Upper lobe of left lung (tissue), 6 donors: ENCODE measurements around the gene MRPS21. TPM values are rescaled to one million over a fixed set of nuclear protein-coding genes. Genes with fewer than 3 reads are reported as not detected.
A peak's percentile ranks its signal among the peaks of the same experiment; 100 is the strongest.

ENCODE experiments used
- ATAC-seq, 2 donors: fragments of 200-7000 bp; cut with Tn5 transposase; one replicate each; pipeline ENCODE4 v1.9.1; 2022; ENCODE audit warnings: mild to moderate bottlenecking in 2 of 2, moderate library complexity in 2 of 2; ENCODE audit not compliant: low FRiP score in 2 of 2
- DNase-seq, 2 donors: peaks; one replicate each; pipeline ENCODE4 v3.0.0-alpha.2; 2019 to 2020
- H3K27ac ChIP-seq, 4 donors: fragments of 200-600 bp; sonication (generic); one replicate each; pipeline ENCODE4 v1.5.1; 2016 to 2019
- H3K27me3 ChIP-seq, 4 donors: fragments of 200-600 bp; sonication (generic); one replicate each; pipeline ENCODE4 v1.5.1; 2017 to 2019
- H3K36me3 ChIP-seq, 4 donors: fragments of 200-600 bp; sonication (generic); one replicate each; pipeline ENCODE4 v1.5.1; 2016 to 2019
- H3K4me1 ChIP-seq, 4 donors: fragments of 200-600 bp; sonication (generic); one replicate each; pipeline ENCODE4 v1.5.1; 2018 to 2019
- H3K4me3 ChIP-seq, 4 donors: fragments of 200-600 bp; sonication (generic); one replicate each; pipeline ENCODE4 v1.5.1; 2017 to 2019; ENCODE audit warnings: mild to moderate bottlenecking in 2 of 4, moderate library complexity in 1 of 4
- H3K9me3 ChIP-seq, 4 donors: fragments of 200-600 bp; sonication (generic); one replicate each; pipeline ENCODE4 v1.5.1; 2018 to 2019
- CTCF ChIP-seq, 6 experiments: fragments of 450-650 bp in 4 of 6; fragments of 200-600 bp in 2 of 6; sonication (generic) in 2 of 6; IDR thresholded peaks; one replicate each; pipeline ENCODE4 v1.5.1; 2016 to 2019; ENCODE audit warnings: antibody characterized with exemption in 6 of 6
- EP300 ChIP-seq, 4 donors: sonication (generic); formaldehyde crosslinking; IDR thresholded peaks; one replicate each; pipeline ENCODE4 v1.5.1; 2017; ENCODE audit warnings: antibody characterized with exemption in 4 of 4, control low read depth in 2 of 4
- POLR2A ChIP-seq, 4 donors: fragments of 450-650 bp; IDR thresholded peaks; one replicate each; pipeline ENCODE4 v1.5.1; 2016 to 2017; ENCODE audit warnings: antibody characterized with exemption in 4 of 4, mild to moderate bottlenecking in 2 of 4
- POLR2AphosphoS5 ChIP-seq, 2 donors: sonication (generic); formaldehyde crosslinking; IDR thresholded peaks; one replicate each; pipeline ENCODE4 v1.5.1; 2017; ENCODE audit warnings: antibody characterized with exemption in 2 of 2
- WGBS, 2 donors: methylation state at CpG; one replicate each; pipeline ENCODE4 v1.1.5; 2017 to 2018; 5-methylcytosine and 5-hydroxymethylcytosine counted together
- total RNA-seq, 6 donors: library from RNA; depleted of rRNA in 4 of 6; stranded (reverse); fragments of >200 nt in 4 of 6; gene quantifications; one replicate each; pipeline versions ENCODE4 v1.1.0 to v1.2.1, GENCODE V29; 2016 to 2021
- donor health status: DM: no; HTN: no; CAD: no; lungs with moderate emphysema.
- donor health status: DM: no; HTN: yes; CAD: no; lungs with severe emphysema.

MRPS21 gene
- total RNA-seq, 6 donors from 2014 or later: 24.9 to 51.3 (median 38.3) TPM

- Histone ChIP-seq H3K27me3 (no peaks in the 10 kb centered on the region), H3K36me3 (peaks cover 0 to under 1% (median 0%) of the 10 kb centered on the region in 4 donors), H3K4me1 (peaks cover 9 to 32% (median 27%) of the 10 kb centered on the region in 4 donors), H3K27ac (peak overlapping the region; percentile 74 to 88 (median 84)), H3K9me3 (no peaks in the 10 kb centered on the region), H3K4me3 (peak overlapping the region in 3 of 4 donors; percentile 39 to 62 (median 54))
- 6% methylated on average over 15 of the region's 15 CpGs for WGBS, 2 donors
- DNase-seq: peak in 1 of 2 donors; percentile 76
- ATAC-seq: peak; percentile 85 to 86
- peak; percentile 35 to 74 (median 65) for TF ChIP-seq CTCF (IDR thresholded peaks at IDR 0.05)
- no peak for TF ChIP-seq EP300 (IDR thresholded peaks at IDR 0.05)
Observed at GRCh38 chr1:150281221-150281757, 12.4 kb upstream of the MRPS21 start.

- TF ChIP-seq EP300 (IDR thresholded peaks at IDR 0.05) (peak in 2 of 4 donors; percentile 42 to 63), POLR2A (IDR thresholded peaks at IDR 0.05) (peak in 2 of 4 donors; percentile 34 to 37), CTCF (IDR thresholded peaks at IDR 0.05) (no peak), POLR2AphosphoS5 (IDR thresholded peaks at IDR 0.05) (peak; percentile 16 to 63)
- ATAC-seq (peak; percentile 97 to 98), DNase-seq (peak; percentile 90 to 95)
- Histone ChIP-seq H3K4me3 (peak within 1 kb of the TSS; percentile 33 to 62 (median 46)), H3K27me3 (no peaks in the 10 kb centered on the region), H3K36me3 (peaks cover 0 to 7% (median 2%) of the 10 kb centered on the region in 4 donors), H3K27ac (peak within 1 kb of the TSS; percentile 74 to 88 (median 84)), H3K9me3 (no peaks in the 10 kb centered on the region), H3K4me1 (peaks cover 9 to 32% (median 27%) of the 10 kb centered on the region in 4 donors)
- WGBS, 2 donors: 2 to 3% methylated on average over 45 to 46 of the region's 46 CpGs
Observed at GRCh38 chr1:150281758-150282557, 11.7 kb upstream of the MRPS21 start, which contains the start of gene CIART. TSS of gene CIART (plus strand) at chr1:150282554. CDS start at chr1:150283268, 714 bp downstream.

- Histone ChIP-seq H3K27ac (peak overlapping the region; percentile 74 to 88 (median 84)), H3K4me3 (peak overlapping the region; percentile 33 to 62 (median 46)), H3K9me3 (no peaks in the 10 kb centered on the region), H3K4me1 (peaks cover 9 to 32% (median 27%) of the 10 kb centered on the region in 4 donors), H3K36me3 (peaks cover 0 to 13% (median 2%) of the 10 kb centered on the region in 4 donors), H3K27me3 (no peaks in the 10 kb centered on the region)
- peak; percentile 55 to 68 for DNase-seq
- ATAC-seq: peak; percentile 21 to 50
- WGBS, 2 donors: 8 to 18% methylated on average over 21 of the region's 21 CpGs
- TF ChIP-seq POLR2AphosphoS5 (IDR thresholded peaks at IDR 0.05) (peak; percentile 0 to 31), POLR2A (IDR thresholded peaks at IDR 0.05) (peak in 2 of 4 donors; percentile 37 to 45), EP300 (IDR thresholded peaks at IDR 0.05) (no peak), CTCF (IDR thresholded peaks at IDR 0.05) (no peak)
Observed at GRCh38 chr1:150282558-150282958, 11.1 kb upstream of the MRPS21 start.

- Histone ChIP-seq H3K27ac (peak overlapping the region in 1 of 4 donors; percentile 86), H3K4me3 (peak overlapping the region in 2 of 4 donors; percentile 39 to 54)
Observed at GRCh38 chr1:150283260-150283659, 10.4 kb upstream of the MRPS21 start.

More at GRCh38 chr1:150283260-150283659, 10.4 kb upstream of the MRPS21 start:
- no peaks in the 10 kb centered on the region for H3K27me3 ChIP-seq
- peaks cover 0 to 14% (median 2%) of the 10 kb centered on the region in 4 donors for H3K36me3 ChIP-seq
- ATAC-seq: no peak
- TF ChIP-seq POLR2A (IDR thresholded peaks at IDR 0.05) (no peak), POLR2AphosphoS5 (IDR thresholded peaks at IDR 0.05) (no peak), CTCF (IDR thresholded peaks at IDR 0.05) (no peak)
- no peaks in the 10 kb centered on the region for H3K9me3 ChIP-seq
- WGBS, 2 donors: 89 to 93% methylated on average over 12 of the region's 12 CpGs
- DNase-seq: no peak
- H3K4me1 ChIP-seq: peaks cover 9 to 32% (median 27%) of the 10 kb centered on the region in 4 donors
